AG09319 (cell line): Measurements from ENCODE around the gene TRPM5.

ENCODE experiments used
- DNase-seq: peaks from one replicate; pipeline ENCODE4 v3.0.0-alpha.2; 2010; ENCODE audit warnings: low read depth; ENCODE audit errors: extremely low read depth
- CTCF ChIP-seq: IDR thresholded peaks from 2 replicates; pipeline ENCODE4 v1.5.1; 2011; ENCODE audit warnings: low read depth, mild to moderate bottlenecking, inconsistent platforms, low read length, moderate library complexity

Gene TRPM5

GRCh38 chr11:2467695-2468055, 23.4 kb upstream of the TRPM5 start:
- DNase-seq: no peak
- no peak for TF ChIP-seq CTCF

- no peak for DNase-seq
- no peak for TF ChIP-seq CTCF
Observed at GRCh38 chr11:2466869-2467694, 22.8 kb upstream of the TRPM5 start.

- no peak for TF ChIP-seq CTCF
- DNase-seq: no peak
Observed at GRCh38 chr11:2466069-2466801, 21.9 kb upstream of the TRPM5 start.

GRCh38 chr11:2465202-2466068, 21.1 kb upstream of the TRPM5 start:
- no peak for TF ChIP-seq CTCF
- no peak for DNase-seq

GRCh38 chr11:2464451-2465165, 20.3 kb upstream of the TRPM5 start:
- no peak for TF ChIP-seq CTCF
- no peak for DNase-seq

- TF ChIP-seq CTCF: no peak
- DNase-seq: no peak
Observed at GRCh38 chr11:2463766-2464277, 19.5 kb upstream of the TRPM5 start.
